K562 treated with DMSO at 1 percent for 24 hours (cell line): ENCODE results near the gene GPR161. TPM values are rescaled to one million over a fixed set of nuclear protein-coding genes. Genes with fewer than 3 reads are reported as not detected.

Source experiments
- total RNA-seq: library from RNA; unstranded; fragments of 300-600 nt; gene quantifications from 2 replicates; pipeline ENCODE4 v1.2.3, GENCODE V29; 2022; ENCODE audit warnings: low read depth; ENCODE audit not compliant: insufficient read depth

Gene GPR161
- total RNA-seq: 3.5 and 5.1 TPM in 2 replicates

DNA sequence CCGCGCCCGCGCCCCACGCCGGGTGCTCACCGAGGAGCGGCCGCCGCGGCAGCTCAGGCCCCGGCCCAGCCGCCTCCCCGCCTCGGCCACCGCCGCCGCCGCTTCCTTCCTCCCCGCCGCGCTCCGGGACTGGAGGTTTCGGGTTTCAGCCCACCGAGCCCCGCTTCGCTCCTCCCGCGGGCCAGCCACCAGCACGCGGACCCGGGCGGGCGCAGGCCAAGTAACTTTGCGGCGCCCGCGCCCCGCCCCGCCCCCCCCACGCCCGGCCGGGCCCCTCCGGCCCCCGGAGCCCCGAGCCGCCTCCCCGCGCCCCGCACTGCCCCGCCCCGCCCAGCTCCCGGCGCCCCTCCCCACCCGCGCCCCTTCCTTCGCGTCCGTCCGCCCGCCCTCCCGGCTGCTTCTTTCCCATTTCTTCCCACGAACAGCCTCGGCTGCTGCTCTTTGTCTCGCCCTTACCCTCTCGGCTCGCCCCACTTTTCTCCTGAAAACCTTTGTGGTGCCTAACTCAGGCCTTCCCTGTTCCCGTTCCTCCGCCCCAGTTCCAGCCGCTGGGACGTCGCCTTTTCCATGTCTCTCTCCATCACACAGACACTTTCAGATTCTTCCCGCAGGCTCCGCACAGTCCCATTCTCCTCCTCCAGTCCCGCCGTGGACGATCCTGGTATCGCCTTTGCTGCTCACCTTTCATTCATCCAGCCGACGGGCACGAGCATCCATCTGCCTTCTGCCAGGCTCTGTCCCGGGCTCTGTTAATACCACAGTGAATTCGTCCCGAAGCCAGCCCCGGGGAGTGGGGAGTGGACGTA lies at the start of gene GPR161:
TSS of gene GPR161 (minus strand) at position 222 of the 806 bp plus-strand sequence. CDS start 32,080 bp downstream, outside the sequence.

GRCh38 chr1:168178638-168179437 lies 42.1 kb upstream of the GPR161 start, which contains the start of gene TIPRL:
Gene TIPRL (plus strand): TSS chr1:168178962. CDS start chr1:168179078, 116 bp downstream.

Other genes with a start within 250 kb of the GPR161 start
- gene ADCY10, start 222.8 kb downstream of the GPR161 start, total RNA-seq: 0.27 and 0.50 TPM in 2 replicates
- 31.8 and 38.1 TPM in 2 replicates for gene DCAF6, start 200.2 kb downstream of the GPR161 start, total RNA-seq
- 74.4 and 84.8 TPM in 2 replicates for gene MPC2, start 199.9 kb downstream of the GPR161 start, total RNA-seq
- 22.7 and 26.9 TPM in 2 replicates for gene TIPRL, start 42.0 kb upstream of the GPR161 start, total RNA-seq
- 5.0 and 5.8 TPM in 2 replicates for gene SFT2D2, start 89.1 kb upstream of the GPR161 start, total RNA-seq
- 3.0 and 3.1 TPM in 2 replicates for gene TBX19, start 143.9 kb upstream of the GPR161 start, total RNA-seq